Measurements from ENCODE around the gene NUTF2. TPM values are rescaled to one million over a fixed set of nuclear protein-coding genes. Genes with fewer than 3 reads are reported as not detected.

NUTF2 gene
- total RNA-seq, 4 donors from 2014 or later, result 31.6 to 153 (median 58.4) TPM

- Histone ChIP-seq H3K9me3 (no peaks in the 10 kb centered on the region), H3K27me3 (no peaks in the 10 kb centered on the region), H3K4me3 (replicated peaks in 1 of 3) (no peak overlapping the region), H3K27ac (no peak overlapping the region), H3K36me3 (peaks cover 10 to 30% of the 10 kb centered on the region in 2 donors), H3K4me1 (peaks cover 0 to 13% of the 10 kb centered on the region in 2 donors)
- TF ChIP-seq POLR2A (IDR thresholded peaks at IDR 0.05), result no peak
- TF ChIP-seq, protein P1, sequence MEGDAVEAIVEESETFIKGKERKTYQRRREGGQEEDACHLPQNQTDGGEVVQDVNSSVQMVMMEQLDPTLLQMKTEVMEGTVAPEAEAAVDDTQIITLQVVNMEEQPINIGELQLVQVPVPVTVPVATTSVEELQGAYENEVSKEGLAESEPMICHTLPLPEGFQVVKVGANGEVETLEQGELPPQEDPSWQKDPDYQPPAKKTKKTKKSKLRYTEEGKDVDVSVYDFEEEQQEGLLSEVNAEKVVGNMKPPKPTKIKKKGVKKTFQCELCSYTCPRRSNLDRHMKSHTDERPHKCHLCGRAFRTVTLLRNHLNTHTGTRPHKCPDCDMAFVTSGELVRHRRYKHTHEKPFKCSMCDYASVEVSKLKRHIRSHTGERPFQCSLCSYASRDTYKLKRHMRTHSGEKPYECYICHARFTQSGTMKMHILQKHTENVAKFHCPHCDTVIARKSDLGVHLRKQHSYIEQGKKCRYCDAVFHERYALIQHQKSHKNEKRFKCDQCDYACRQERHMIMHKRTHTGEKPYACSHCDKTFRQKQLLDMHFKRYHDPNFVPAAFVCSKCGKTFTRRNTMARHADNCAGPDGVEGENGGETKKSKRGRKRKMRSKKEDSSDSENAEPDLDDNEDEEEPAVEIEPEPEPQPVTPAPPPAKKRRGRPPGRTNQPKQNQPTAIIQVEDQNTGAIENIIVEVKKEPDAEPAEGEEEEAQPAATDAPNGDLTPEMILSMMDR (IDR thresholded peaks at IDR 0.05), result no peak
- 93 to 98% methylated on average over 6 of the region's 6 CpGs for WGBS, 2 donors
- no peak for DNase-seq
- intact Hi-C loops (cut with DNase I), result no loop called here
These were observed 21.6 kb downstream of the NUTF2 start for GRCh38 chr16:67868290-67868689.

GRCh38 chr16:67869653-67870052 is 22.9 kb downstream of the NUTF2 start:
- TF ChIP-seq, protein P1 (IDR thresholded peaks at IDR 0.05), result no peak
- TF ChIP-seq POLR2A (IDR thresholded peaks at IDR 0.05), result no peak
- peaks cover 10 to 30% of the 10 kb centered on the region in 2 donors for H3K36me3 ChIP-seq
- H3K27ac ChIP-seq, result no peak overlapping the region
- peaks cover 12 to 14% of the 10 kb centered on the region in 2 donors for H3K4me1 ChIP-seq
- intact Hi-C loops (cut with DNase I), result no loop called here
- 80 to 88% methylated on average over 7 of the region's 7 CpGs for WGBS, 2 donors
- H3K4me3 ChIP-seq (replicated peaks in 1 of 3), result no peak overlapping the region
- DNase-seq, result no peak
- no peaks in the 10 kb centered on the region for H3K27me3 ChIP-seq
- no peaks in the 10 kb centered on the region for H3K9me3 ChIP-seq

DNA sequence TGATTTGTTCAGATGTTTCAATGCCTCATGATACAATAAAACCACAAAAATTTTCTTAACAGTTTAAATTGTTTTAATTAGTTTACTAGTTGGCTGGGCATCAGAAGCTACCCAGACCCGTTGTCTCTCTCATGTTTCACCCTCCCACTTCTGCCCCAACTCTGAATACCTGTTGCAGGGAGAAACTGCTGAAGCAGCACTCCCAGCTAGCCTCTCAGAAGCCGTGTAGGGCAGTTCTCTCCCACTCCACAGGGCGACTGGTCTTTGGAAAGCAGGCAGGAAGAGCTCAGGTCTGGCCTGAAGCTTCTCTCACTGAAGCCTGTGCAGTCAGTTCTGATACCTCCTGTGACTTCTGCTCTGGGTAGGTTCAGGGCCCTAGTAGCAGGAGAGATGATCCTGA is 24.5 kb downstream of the NUTF2 start:
- intact Hi-C loops (cut with DNase I), result no loop called here
- Histone ChIP-seq H3K9me3 (no peaks in the 10 kb centered on the region), H3K27me3 (no peaks in the 10 kb centered on the region), H3K27ac (no peak overlapping the region), H3K36me3 (peaks cover 10 to 26% of the 10 kb centered on the region in 2 donors), H3K4me3 (replicated peaks in 1 of 3) (no peak overlapping the region), H3K4me1 (peaks cover 18 to 22% of the 10 kb centered on the region in 2 donors)
- TF ChIP-seq POLR2A (IDR thresholded peaks at IDR 0.05), result no peak
- TF ChIP-seq, protein P1 (IDR thresholded peaks at IDR 0.05), result no peak
- 51 to 69% methylated on average over 3 of the region's 3 CpGs for WGBS, 2 donors
- DNase-seq, result no peak

DNA sequence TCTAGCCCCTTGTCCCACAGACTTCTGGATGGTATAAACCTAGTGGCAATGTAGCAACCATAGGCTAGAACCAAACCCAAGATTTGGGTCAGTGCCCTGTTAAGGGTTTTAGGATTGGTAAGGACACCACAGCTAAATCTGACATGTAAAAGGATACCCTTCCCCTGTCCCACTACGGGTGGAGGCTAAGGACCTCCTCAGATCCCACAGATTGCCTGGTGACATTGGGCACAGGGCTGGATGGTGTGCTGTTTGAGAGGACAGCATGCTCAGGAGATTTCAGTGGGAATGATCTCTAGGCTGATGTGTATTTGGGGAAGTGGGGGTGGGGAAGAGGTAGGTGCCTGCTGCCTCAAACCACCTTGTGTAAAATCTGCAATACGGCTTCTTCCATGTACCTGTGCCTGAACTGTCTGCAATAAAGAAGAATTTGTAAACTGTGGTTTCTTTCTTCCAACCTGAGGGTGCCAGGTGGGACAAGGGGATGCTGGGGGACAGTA is 25.4 kb downstream of the NUTF2 start:
- Histone ChIP-seq H3K27ac (peak overlapping the region; percentile 20 to 67 (median 37)), H3K36me3 (peaks cover 14 to 34% of the 10 kb centered on the region in 2 donors), H3K4me1 (peaks cover 18 to 22% of the 10 kb centered on the region in 2 donors), H3K9me3 (no peaks in the 10 kb centered on the region), H3K4me3 (replicated peaks in 1 of 3) (no peak overlapping the region), H3K27me3 (no peaks in the 10 kb centered on the region)
- WGBS, 2 donors, result 83 to 86% methylated on average over 1 to 2 of the region's 2 CpGs
- DNase-seq, result no peak
- intact Hi-C loops (cut with DNase I), result no loop called here
- TF ChIP-seq POLR2A (IDR thresholded peaks at IDR 0.05), result no peak
- TF ChIP-seq, protein P1 (IDR thresholded peaks at IDR 0.05), result no peak

DNA sequence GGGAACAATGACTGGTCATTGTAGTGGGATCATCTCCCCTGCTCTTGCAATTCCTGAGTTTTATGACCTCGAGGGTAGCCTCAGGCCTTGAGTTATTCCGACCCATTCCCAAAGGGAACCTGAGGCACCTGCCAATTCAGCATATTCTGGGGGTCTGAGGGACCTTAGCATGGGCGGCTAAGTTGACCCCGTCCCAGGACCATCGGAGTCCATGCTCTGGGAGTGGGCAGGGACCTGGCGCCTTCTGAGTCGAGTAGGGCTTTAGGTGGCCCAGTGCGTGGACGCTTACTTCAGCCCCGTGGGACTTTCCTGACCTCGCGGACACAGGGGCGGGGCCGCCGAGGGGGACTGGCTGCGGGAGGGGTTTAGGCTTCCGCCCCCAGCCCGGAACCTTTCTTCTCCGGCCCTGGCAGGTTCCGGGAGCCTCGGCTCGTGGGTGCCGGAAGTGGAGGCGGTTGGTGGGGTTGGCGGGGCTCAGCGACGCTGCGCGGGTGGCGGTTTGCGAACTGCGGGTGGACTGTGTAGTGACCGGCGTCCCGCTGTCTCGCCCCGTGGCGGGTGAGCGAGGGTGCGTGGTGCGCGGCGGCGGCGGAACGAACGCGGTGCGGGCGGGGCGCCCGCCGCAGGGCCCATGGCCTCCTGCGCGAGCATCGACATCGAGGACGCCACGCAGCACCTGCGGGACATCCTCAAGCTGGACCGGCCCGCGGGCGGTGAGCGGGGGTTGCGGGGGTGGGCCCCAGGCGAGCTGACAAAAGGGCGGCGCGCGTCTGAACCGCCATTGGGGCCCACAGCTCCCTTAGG is 26.1 kb downstream of the NUTF2 start, which contains the start of gene EDC4:
EDC4 (plus strand) TSS at position 422 of the 804 bp plus-strand sequence; CDS start at position 632, 210 bp downstream.
- Histone ChIP-seq H3K36me3 (peaks cover 16 to 34% of the 10 kb centered on the region in 2 donors), H3K4me1 (peaks cover 18 to 22% of the 10 kb centered on the region in 2 donors), H3K9me3 (no peaks in the 10 kb centered on the region), H3K4me3 (replicated peaks in 1 of 3) (peak within 1 kb of the TSS; percentile 60 to 92 (median 90)), H3K27me3 (no peaks in the 10 kb centered on the region), H3K27ac (peak within 1 kb of the TSS; percentile 37 to 67 (median 39))
- intact Hi-C loops (cut with DNase I), result no loop called here
- peak; percentile 81 to 82 for DNase-seq
- peak in 1 of 2 donors; percentile 58 for TF ChIP-seq POLR2A (IDR thresholded peaks at IDR 0.05)
- TF ChIP-seq, protein P1 (IDR thresholded peaks at IDR 0.05), result peak in 1 of 6 experiments; percentile 13
- 2 to 7% methylated on average over 8 to 36 of the region's 72 CpGs for WGBS, 2 donors

Data from thyroid gland (tissue), 4 donors.